Cardiac fibroblast (primary cell): ENCODE measurements around the gene ZCCHC17.
A peak's percentile ranks its signal among the peaks of the same experiment; 100 is the strongest.

Experiments used
- DNase-seq, 2 donors: peaks; one replicate each; pipeline versions ENCODE4 v3.0.0 to v3.0.0-alpha.2; 2010; ENCODE audit warnings: low read depth in 2 of 2
- H3K4me3 ChIP-seq, 2 donors: replicated peaks in 1 of 2; 1 replicate in 1 of 2; 2 replicates in 1 of 2; pipeline ENCODE4 v1.5.1; 2011; ENCODE audit warnings: low read depth in 2 of 2, low read length in 2 of 2, mild to moderate bottlenecking in 2 of 2, moderate library complexity in 1 of 2
- TF ChIP-seq, protein P1 (sequence below): IDR thresholded peaks from one replicate; pipeline ENCODE4 v1.5.1; 2011; ENCODE audit warnings: low read depth, mild to moderate bottlenecking, low read length, inconsistent platforms

The ZCCHC17 gene

GRCh38 chr1:31399976-31400375 lies 103.1 kb downstream of the ZCCHC17 start:
- TF ChIP-seq, protein P1, sequence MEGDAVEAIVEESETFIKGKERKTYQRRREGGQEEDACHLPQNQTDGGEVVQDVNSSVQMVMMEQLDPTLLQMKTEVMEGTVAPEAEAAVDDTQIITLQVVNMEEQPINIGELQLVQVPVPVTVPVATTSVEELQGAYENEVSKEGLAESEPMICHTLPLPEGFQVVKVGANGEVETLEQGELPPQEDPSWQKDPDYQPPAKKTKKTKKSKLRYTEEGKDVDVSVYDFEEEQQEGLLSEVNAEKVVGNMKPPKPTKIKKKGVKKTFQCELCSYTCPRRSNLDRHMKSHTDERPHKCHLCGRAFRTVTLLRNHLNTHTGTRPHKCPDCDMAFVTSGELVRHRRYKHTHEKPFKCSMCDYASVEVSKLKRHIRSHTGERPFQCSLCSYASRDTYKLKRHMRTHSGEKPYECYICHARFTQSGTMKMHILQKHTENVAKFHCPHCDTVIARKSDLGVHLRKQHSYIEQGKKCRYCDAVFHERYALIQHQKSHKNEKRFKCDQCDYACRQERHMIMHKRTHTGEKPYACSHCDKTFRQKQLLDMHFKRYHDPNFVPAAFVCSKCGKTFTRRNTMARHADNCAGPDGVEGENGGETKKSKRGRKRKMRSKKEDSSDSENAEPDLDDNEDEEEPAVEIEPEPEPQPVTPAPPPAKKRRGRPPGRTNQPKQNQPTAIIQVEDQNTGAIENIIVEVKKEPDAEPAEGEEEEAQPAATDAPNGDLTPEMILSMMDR: no peak
- DNase-seq: no peak
- no peak overlapping the region for H3K4me3 ChIP-seq

- TF ChIP-seq, protein P1: no peak
- no peak overlapping the region for H3K4me3 ChIP-seq
- DNase-seq: peak; percentile 27 to 64
Measured at GRCh38 chr1:31400393-31400792, 103.6 kb downstream of the ZCCHC17 start.

DNA sequence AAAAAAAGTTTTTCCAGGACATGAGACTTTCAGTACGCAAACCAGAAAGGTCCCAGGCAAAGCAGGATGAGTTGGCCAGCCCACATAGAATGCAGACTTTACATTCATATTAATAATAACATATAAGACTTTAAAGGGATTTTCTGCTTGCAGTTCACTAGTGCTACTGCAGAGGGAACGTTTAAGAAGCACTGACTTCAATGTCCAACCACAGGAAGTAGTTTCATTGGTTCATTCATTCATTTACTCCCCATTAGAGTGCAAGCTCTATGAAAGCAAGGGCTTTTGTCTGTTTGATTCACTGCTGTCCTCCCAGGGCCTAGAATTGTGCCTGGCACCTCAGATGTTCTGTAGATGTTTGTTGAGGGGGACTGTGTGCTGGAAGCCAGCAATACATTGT lies 104.4 kb downstream of the ZCCHC17 start:
- TF ChIP-seq, protein P1: peak; percentile 7
- DNase-seq: no peak

GRCh38 chr1:31405578-31406245 lies 108.9 kb downstream of the ZCCHC17 start:
- TF ChIP-seq, protein P1: no peak
- DNase-seq: no peak
- H3K4me3 ChIP-seq: no peak overlapping the region

More for the DNA sequence above, 104.4 kb downstream of the ZCCHC17 start:
- no peak overlapping the region for H3K4me3 ChIP-seq

- H3K4me3 ChIP-seq: no peak overlapping the region
- TF ChIP-seq, protein P1: no peak
- no peak for DNase-seq
Measured at GRCh38 chr1:31407029-31407626, 110.3 kb downstream of the ZCCHC17 start.

- H3K4me3 ChIP-seq: no peak overlapping the region
- TF ChIP-seq, protein P1: no peak
- DNase-seq: no peak
Measured at GRCh38 chr1:31408788-31409318, 112.0 kb downstream of the ZCCHC17 start.
